GM18526 (cell line): ENCODE data around the gene FGF12.

Experiments used
- POLR2A ChIP-seq: IDR thresholded peaks from 3 replicates; pipeline ENCODE4 v1.6.1; 2011; ENCODE audit not compliant: insufficient read length; ENCODE audit errors: extremely low read depth

Gene FGF12

DNA sequence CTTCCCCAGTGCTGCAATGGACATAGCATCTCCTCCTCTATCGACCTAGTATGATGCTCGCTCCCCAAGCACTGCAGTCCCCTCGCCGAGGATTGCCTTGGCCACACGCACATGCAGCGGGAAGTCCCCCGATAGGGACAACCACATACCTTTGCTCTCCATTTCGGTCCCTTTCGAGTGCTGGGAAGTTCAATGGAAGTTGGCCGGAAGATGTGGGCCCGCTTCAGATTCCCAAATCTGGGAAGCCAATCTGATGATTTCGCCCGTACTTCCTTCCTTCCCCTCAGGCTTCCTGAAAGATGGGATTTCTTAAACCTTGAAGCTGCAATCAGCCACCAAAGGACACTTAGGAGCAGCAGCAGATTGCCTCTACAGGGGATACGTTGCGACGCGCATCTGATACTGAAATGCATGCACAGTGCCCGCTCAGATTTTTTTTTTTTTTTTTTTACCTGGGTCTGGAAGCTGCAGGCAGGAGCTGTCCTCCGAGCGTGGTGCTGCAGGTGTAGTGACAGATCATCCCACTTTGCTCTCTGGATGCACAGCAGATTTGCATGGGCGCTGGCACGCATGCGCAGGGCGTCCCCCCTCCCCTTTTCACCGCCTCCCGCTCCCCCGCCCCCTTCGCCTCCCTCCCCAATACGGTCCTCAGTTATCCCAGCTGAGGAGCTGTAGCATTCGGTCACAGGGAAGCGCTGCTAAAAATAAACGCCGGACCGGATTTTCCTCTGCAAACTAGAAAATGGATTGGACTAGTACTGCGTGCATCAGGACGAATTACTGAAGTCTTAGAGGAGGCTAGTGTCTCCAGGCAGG is at the start of gene FGF12:
Gene FGF12 (minus strand): TSS at position 510 of the 816 bp plus-strand sequence.
- no peak for TF ChIP-seq POLR2A

DNA sequence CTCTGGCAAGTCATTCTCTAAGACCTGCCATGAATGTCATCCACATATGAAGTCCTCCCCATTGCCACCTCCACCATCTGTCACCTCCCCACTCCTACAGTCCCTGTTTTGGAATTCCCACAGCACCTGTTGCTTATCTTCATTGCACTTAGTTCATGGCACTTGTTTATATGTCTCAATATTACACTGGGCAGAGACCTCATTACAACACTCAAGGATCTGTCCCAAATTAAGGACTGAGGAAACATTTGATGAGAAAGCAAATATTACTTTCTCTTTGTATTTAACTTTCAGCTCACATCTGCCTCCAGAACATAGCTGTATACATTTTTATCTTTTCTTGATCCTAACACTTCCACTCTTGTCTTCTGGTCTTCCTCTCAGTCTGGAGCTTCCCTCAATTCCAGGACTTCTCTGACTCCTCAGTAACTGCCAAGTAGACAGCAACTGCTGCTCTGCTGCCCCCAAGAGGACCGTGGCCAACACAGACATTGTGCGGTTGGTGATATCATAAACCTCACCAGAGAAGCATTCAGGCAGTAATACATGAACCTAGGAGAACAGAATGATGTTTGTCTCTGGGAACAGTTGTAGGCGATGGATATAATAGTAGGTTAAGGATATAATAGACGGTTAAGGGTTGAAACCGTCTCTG is 45.0 kb upstream of the FGF12 start:
- no peak for TF ChIP-seq POLR2A

DNA sequence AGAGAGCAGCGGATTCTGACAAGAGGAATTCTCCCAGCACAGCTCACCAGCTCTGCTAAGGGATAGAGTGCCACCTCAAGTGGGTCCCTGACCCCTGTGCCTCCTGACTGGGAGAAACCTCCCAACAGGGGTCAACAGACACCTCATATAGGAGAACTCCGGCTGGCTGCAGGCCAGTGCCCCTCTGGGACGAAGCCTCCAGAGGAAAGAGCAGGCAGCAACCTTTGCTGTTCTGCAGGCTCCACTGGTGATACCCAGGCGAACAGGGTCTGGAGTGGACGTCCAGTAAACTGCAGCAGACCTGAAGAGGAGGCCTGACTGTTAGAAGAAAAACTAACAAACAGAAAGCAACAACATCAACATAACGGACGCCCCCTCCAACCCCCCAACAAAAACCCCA is 31.3 kb upstream of the FGF12 start:
- TF ChIP-seq POLR2A = no peak

DNA sequence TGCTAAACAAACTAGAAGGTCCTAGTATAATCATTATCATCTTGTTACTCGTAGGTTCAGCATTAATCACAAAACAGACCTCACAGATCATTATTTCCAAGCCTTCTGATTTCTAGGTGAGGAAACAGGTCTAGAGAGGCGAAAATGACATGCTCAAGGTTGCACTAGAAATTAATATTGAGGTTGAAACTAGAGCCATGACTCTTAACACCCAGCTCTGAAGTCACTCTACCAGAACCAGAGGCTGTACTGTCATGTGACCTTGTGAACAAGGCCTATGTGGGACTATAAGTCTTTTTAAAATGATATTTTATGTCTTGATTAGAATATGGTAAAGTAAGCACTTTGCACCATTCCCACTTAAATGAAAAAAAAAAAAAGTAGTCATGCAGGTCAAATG is 23.8 kb upstream of the FGF12 start:
- TF ChIP-seq POLR2A = no peak

DNA sequence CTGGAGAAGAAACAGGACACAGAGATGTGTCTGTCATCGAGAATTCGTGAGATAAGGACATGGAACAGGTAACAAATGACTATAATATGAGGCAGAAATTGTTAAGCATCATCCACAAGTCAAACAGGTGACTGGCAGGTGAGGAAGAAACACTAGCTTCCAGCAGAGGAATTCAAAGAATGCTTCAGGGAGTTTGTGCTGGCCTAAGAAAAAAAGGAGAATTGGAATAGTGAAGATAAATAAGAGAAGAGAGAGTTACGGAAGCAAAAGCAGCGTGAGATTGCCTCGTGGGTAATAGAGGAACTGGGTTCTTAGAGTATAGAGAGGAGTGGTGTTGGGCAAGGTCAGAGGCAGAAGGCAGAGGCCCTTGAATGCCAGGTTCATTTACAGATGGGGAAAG is 22.9 kb upstream of the FGF12 start:
- no peak for TF ChIP-seq POLR2A

DNA sequence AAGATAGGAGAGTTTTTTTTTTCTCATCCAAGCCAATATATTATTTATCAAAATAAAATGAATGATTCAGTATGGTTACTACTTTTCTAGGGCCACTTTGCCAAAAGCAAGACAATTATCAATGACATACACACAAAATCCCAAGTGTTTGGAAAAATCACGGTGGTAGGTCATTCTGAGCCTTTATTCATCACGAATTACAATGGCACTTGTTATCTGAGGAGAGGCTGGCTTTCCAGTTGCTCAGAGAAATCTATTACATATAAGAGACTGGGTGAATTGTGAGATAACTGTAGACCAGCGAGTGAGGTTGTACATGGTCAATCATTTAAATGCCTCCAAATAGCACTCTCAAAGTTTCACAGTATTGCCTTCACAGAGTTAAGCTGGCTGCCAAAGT is 20.4 kb upstream of the FGF12 start:
- no peak for TF ChIP-seq POLR2A

DNA sequence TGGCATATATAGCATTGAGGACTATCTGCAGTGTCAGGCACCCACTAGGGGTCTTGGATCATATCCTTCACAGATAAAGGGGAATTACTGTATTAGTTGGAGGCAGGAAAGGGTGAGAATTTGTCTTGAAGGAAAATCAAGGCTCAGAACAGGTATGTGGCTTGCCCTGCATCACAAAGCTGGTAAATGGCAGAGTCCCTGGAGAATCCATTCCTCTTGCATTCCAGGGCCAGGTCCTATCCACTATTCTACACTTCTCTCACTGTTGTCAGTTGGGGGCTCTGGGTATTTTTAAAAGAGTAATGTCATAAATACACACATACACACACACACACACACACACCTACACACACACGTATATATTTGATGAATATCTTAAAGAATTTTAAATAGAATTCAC is 19.8 kb upstream of the FGF12 start:
- no peak for TF ChIP-seq POLR2A

DNA sequence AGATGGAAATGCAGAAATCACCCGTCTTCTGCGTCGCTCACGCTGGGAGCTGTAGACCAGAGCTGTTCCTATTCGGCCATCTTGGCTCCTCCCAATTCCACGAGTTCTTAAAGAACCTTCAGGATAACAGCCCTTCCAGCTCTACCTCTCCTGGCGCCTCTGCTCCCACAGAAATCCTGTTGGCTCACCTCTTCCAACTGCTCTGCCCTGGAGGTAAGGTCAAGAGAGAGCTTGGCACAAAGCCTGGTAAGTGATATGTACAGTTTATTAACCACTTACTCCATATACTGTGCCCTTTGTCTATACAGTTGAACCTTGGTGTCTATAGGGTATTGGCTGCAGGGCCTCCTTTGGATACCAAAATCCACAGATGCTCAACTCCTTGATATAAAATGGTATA is 17.8 kb upstream of the FGF12 start:
- TF ChIP-seq POLR2A = no peak

DNA sequence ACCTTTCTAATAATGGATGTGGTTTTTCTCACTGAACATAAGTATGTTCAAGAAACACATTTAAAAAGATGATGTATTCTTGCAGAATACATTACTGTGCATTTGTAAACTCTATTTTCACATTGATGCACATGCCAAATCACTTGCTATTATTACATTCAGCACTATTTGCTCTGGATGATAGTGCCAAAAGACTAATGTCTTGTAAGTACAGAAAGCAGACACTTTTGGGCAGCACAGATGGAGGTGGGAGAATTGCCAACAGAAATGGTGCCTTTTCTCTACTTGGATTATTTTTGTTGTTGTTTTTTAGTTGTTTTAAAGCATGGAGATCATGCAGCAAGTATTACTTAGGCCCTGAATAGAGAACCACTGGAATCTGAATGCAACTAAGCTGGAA is 10.2 kb upstream of the FGF12 start:
- TF ChIP-seq POLR2A = no peak

DNA sequence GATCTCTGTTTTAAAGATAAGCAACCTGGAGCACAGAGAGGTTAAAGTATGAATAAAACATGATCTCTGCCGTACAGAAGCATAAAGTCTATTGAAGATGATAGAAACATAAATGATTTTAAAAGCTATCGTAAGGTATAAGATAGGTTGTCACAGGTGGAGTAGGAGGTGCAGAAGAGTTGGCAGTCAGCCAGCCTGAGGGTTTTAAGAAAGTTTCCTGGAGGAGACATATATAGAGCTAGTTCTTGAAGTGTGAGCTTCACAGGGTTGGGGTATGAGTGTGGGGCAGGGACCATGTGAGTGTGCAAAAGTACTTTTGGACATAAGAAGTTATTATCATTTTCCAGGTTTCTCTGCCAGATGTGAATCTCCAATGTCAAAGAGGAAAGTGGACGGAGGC is 3.9 kb upstream of the FGF12 start:
- TF ChIP-seq POLR2A = no peak

DNA sequence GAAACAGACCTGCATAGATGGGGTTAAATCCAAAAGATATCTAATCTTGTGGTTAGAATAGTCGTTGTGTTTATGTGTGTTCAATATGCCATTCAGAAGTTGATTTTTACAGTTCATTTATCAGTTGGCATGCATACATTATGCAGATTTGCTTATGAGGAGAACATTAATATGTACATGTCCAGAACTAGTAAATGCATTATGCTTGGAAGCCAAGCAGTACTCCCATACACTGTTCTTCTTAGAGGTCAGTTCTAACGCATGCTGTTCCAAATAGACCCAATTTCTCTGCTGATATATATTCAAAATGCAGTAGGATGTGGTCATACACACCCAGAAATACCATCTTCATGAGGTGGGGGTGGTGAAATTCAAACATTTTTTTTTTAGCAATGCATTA is 956 bp downstream of the FGF12 start:
- no peak for TF ChIP-seq POLR2A

DNA sequence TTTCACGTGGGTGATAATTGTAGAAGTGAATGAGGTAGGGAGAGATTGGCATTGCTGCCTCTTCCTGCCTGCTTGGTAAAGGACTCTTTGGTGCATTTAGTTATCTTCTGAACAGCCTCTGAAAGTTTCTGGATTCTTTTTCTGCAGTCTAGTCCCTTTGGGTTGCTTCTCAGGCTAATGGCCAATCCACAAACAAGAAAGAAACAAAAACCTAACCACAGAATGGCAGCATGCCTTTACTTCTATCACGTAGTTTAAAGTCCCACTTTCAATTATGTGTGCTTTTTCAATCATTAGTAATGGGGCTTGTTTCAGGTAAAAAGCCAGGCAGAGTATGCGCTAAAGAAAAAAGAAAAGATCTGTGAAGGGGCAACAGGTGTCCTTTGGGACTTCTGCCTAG is 7.4 kb downstream of the FGF12 start:
- TF ChIP-seq POLR2A = no peak

DNA sequence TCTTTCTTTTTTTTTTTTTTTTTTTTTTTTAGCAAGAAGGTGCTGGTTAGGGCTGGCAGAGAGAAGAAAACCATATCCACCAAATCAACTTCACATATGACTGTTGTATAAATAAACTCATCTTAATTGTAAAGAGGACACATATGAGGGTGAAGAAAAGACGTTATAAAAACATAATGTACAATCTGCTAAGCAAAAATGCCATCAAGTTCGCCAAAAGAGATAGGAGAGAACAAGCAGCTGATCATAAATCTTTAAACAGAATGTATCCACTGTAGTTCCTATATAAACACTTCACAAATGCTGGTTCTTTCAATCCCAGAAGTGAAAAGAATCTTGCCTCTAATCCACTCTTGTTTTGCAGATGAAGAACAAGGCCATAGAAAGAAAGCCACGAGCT is 9.2 kb downstream of the FGF12 start:
- no peak for TF ChIP-seq POLR2A

DNA sequence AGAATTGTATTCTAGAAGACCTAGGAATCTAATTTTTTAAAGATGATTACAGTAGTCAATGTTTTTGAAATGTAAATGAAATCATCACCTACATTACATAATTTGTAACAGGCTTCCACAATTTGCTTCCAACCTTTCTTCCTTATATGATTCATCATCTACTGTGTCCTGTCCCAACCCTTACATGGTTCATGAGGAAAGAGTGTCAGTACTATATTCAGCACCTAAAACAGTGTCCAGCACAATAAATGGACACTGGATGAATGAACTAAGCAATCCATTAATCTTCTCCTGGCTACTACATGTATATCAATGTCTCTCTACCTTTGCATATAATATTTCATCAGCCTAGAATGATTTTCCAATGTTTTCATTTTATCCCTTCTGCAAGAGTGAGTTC is 12.2 kb downstream of the FGF12 start:
- no peak for TF ChIP-seq POLR2A

DNA sequence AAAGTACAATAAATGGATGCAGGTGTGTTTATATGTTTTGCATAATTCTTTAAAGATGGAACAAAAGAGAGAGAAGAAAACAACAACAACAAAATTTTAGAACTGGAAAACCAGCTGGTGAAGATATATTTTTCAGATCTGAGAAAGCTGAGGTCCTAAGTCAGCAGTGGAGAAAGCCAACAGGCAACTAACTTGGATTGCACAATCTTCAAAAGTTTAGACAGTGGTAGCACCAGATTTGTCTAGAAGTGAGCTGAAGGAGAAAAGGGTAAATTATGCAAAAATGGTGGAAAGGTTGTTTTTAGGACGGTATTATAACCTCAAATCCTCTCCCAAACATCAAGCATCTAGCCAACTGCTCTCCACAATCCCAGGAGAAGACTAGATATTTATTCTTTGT is 17.0 kb downstream of the FGF12 start:
- no peak for TF ChIP-seq POLR2A

DNA sequence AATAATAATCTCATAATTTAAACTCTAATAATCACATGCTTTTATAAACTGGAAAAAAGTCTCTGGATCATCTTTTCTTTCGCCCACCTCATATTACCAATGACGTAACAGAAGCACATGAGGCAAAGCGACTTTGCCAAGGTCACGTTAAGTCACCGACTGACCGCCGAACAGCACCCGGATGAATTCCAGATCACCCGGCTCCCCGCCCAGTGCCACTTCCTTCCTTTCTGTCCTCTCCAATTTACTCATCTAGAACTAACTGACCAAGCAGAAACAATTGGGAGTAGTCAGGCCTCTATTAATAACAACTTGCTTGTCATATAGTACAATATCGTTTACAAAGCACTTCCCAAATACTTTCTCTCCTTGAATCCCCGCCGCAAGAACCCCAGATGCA is 21.1 kb downstream of the FGF12 start:
- no peak for TF ChIP-seq POLR2A

DNA sequence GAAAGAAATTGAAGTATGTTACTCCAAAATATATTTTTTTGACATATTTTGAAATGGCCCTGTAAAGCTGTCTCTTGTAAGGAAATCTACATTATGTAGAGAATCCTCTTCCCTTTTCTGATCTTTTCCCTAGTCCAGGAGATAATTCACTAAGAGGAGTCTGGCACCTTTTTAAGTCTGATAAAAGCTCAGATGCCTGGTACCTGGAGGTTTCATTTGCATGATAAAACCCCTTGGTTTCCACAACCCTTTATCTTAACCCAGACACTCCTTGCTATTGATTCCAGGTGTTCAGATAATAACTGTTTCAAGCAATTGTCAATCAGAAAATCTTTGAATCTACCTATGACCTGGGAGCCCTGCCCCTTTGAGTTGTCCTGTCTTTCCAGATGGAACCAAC is 26.5 kb downstream of the FGF12 start:
- TF ChIP-seq POLR2A = no peak

DNA sequence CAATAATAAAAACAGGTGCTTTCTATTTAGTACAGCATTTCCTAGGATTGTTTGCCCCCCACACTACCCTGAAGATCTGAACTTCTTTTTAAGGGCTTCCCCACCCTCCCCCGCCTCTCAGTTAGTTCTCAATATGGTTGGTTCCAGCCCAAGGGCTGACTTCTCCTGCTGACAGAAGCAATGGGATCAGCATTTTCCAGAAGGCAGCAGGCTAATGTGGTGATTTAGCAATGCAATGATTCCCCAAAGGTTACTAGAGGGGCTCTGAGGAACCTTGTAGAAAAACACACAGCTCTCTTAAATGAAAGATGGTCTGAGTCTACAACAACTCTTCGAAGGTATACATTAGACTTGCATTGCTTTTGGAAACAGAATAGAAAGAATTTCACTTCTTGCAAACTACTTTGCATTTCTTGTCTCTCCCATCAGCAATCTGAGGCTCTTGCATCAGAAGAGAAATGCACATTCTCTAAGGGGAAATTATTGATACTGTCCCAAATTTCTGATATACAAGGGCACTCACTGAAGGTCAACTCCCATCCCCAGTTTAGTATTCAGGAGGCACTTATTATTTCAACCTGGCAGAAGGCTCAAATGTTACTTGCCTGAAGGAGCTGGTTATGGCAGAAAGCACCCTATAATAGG is 30.3 kb downstream of the FGF12 start:
- no peak for TF ChIP-seq POLR2A
